Measurements from ENCODE around the gene SUCO.

GRCh38 chr1:172658871-172659453 is 126.0 kb downstream of the SUCO start, which contains the start of gene FASLG:
- TF ChIP-seq NFIC (IDR thresholded peaks at IDR 0.05) = no peak
- TF ChIP-seq REST (IDR thresholded peaks at IDR 0.05; ENCODE audit: low read depth) = no peak
- TF ChIP-seq YY1 (IDR thresholded peaks at IDR 0.05; ENCODE audit: low read depth) = no peak
- no peak for TF ChIP-seq FOXM1 (IDR thresholded peaks at IDR 0.05; ENCODE audit: borderline replicate concordance, low read depth)
- TF ChIP-seq MAX (IDR thresholded peaks at IDR 0.05) = no peak
- no peak for TF ChIP-seq ZBTB7A (IDR thresholded peaks at IDR 0.05; ENCODE audit: low read depth)
- TF ChIP-seq RAD21 (IDR thresholded peaks at IDR 0.05; ENCODE audit: low read depth) = no peak
- no peak for TF ChIP-seq CREB1 (IDR thresholded peaks at IDR 0.05; ENCODE audit: low read depth)
- TF ChIP-seq EP300 (IDR thresholded peaks at IDR 0.05; ENCODE audit: borderline replicate concordance) = no peak
- TF ChIP-seq TAF1 (IDR thresholded peaks at IDR 0.05; ENCODE audit: low read depth) = no peak
